Amygdala (tissue), 56 donors: ENCODE data around the gene KPTN.

ENCODE experiments used
- DNase-seq, 56 donors: peaks; one replicate each; lab custom pipeline; 2025; lab: John Stamatoyannopoulos, UW

The KPTN gene

DNA sequence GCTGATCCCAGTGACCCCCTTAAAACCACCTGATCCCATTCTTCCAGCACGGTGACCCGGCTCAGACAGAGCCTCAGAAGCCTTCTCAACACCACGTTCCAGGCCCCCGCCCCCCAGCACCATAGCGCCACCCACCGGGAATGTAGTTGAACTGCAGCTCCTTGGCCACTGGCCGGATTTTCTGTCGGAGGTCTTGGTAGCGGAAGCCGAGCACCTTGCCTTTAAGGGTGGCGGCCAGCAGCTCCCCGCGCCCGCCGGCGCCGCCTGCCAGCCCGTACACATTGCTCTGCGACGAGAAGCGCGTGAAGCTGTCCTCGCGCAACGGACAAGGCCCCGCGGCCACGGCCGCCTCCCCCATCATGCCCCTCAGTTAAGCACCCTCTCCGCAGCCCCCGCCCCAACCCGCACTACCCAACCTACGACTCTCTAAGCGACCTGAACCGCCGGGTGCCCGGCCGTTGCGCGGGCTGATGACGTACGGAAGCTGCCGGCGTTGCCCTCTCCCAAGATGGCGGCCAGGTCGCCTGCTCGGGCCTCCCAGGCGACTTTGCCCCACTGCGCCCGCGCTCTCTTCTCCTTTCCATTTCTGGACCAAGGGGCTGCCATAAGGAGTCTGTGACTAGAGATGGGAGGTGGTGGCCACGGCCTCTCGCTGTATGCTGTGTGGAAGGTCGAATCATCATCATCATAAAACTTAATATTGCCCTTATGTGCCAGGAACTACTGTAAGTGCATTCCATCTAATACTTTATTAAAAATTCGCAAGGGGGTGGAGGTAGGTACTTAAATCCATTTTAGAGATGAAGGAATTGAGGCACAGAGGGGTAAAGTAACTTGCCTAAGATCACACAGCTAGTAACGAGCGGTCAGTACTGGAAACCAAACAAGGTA is at the start of gene KPTN:
Gene KPTN, minus strand, starts transcription at position 420 of the 891 bp plus-strand sequence. Its CDS starts 59 bp downstream, at position 361.
- peak; percentile 66 to 97 (median 90) for DNase-seq

DNA sequence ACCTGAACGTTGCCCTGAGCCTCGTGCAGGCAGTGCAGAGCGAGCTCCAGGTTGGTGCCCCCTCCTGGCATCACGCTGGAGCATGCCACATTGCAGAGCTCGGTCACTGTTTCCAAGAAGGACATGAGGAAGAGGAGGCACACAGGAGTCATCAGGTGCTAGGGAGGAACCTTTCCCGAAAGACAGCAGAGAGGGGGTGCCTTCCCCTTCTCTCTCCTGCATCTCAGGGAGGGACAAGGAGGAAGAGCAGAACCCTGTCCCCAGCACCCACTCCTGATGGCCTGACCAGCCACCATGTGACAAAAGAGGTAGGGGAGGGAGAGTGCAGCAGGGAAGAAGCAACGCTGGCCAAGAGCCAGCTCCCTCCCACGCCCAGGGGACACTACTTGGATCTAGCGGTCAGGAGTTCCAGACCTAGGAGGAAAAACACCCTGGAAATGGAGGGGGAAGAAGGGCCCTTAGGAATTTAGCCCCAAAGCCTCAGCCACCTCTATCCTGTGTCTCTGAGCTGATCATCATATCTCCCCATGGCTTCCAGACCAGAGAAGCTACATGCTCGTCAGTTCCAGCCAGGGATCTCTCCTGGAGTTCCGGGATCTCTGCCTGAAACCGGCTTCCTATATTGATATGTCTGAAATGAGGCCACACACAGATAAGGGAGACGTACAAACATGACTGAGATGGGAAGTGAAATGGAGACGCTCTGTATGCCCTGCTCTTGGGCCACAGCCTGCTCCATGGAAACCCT is 47.8 kb upstream of the KPTN start:
- DNase-seq = no peak

DNA sequence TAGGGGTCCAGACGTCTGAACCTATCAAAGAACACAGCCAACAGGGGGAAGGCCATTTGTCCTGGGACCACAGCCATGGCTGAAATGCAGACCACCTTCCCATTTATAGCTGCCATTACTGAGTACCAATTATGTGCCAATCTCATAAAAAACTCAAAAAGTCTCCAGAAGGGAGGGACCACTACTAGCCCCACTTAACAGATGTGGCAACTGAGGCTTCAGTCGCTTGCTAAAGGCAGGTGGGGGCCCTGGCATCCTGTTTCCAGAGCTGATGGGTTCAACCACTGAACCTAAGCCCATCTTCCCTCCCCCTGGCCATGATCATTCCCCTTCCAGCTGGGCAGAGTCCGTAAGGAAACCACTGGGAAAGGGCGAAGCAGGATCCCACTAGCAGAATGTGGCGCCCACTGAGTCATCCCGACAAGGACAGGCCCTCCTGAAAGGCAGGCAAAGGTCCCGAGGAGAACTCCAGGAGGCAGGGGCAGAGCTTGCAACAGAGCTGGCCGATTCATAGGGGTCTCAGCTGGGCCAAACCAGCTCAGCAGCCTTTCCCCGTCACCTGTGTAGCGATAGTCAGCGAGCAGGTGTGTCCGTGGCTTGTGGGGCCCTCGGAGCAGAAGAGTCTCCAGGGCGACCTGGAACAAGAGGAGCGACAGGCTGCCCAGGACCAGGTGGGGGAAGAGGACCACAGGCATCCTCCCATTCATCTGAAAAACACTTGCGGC is 45.2 kb upstream of the KPTN start:
- DNase-seq = no peak

DNA sequence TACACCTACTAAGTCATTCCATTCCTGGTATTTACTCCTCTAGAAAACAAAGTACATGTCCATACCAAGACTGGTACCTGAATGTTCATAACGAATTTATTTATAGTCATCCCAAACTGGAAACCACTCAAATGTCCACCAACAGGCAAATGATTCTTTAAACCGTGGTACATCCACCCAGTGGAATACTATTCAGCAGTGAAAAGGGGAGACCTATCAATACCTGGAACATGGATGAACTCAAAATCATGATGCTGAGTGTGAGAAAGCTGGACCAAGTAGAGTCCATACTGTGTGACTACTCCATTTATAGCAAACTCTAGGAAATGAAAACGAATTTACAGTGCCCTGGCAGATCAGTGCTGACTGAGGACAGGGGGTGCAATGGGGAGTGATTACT is 42.8 kb upstream of the KPTN start:
- DNase-seq = no peak

DNA sequence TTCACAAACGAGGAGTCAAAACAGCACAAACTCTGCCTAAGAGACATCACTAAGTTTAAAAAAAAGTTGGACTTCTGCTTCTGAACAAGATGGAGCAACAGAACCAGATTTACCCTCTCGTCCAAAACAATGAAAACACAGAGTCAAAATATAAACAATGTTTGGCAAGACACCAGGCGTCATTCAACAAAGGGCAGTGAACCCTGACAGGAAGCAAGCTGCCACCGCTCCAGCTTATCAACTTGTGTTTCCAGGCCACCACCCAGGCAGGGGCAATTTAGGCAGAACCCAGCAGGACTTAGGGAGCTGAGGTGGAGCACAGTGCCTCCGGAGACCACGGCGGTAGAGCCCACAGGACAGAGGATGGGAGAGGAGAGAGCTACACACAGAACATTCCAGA is 39.5 kb upstream of the KPTN start:
- DNase-seq = no peak

DNA sequence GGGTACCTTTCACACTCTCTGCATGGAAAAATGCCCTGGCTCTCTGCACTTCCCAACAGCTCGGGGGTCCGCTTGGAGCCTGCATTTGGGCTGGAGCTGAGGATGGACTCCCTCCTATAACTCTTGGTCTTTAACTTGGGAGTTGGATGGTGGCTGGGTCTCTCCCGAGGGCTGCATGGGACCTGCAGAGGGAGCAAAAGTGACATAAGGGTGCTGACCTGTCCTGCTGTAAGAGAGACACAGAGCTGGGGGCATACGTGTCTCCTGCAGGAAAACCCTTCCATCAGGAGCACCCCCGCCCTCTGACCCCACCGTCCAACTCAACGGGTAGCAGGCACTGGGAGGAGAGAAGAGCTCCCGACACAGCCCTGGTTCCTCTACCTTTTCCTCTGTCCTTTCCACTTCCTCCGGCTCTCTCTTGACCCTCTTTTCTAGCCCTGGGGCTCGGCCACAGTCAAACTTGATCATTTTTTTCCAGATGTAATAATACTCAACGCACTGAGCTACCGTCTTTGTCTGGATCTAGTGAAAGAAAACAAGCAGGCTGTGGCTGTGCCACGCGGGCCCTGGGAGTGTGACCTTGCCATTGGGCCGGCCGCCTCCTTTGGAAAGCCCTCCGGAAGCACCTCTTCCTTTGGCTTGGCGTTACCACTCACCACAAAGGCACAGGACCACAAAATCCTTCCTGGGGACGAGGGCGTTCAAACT is 37.6 kb upstream of the KPTN start:
- DNase-seq = no peak

DNA sequence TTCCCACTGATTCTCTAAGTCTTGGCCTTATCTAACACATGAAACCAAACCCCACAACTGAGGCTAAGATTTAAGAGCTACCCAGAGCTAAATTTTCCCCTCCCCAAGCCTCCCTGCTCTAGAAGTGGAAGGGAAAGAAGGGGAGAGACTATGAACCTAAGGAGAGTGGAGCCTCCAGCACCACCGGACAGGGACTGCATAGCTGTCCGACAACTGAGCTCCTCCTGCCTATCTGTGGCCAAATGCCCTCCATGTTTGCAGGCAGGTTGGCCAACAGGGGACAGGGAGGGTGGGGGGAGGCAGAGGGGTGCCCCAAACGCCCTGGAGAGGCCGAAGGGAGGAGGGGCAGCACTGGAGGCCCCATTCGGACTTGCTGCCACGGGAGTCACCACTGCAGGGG is 36.8 kb upstream of the KPTN start:
- no peak for DNase-seq

DNA sequence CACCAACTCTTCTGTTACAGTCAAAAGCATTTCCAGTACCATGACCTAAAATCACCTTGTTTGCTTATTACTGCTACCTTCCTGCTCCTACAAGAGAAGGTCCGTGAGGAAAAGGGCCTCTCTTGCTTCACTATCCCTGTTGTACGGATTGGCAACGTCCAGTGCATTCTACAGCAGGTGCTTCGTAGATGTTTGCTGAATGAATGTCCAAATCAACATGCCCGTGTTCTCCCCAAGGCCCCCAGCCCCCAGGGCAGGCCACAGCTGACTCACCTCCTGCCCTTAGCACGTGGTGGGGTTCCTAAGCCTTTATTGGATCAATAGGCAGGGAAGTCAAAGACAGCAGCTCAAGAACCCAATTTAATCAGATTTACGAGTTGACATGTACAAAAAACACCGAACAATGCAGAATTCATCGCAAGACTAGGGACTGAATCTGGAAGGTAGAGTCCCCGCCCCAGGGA is 36.4 kb upstream of the KPTN start:
- no peak for DNase-seq

DNA sequence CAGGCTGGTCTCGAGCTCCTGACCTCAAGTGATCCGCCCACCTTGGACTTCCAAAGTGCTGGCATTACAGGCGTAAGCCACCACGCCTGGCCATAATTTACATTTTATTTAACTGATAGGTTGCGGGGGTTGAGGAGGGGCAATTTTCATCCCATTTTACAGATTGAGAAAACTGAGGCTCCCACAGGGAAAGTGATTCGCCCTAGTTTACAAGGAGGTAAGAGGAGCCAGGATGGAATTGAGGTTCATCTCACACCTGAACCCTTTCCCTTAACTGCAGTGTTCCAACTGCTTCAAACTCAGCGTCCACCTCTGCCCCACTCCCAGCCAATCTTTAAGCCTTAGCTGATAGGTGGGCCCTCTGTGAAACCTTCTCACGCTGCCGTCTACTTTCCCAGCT is 34.8 kb upstream of the KPTN start:
- no peak for DNase-seq

DNA sequence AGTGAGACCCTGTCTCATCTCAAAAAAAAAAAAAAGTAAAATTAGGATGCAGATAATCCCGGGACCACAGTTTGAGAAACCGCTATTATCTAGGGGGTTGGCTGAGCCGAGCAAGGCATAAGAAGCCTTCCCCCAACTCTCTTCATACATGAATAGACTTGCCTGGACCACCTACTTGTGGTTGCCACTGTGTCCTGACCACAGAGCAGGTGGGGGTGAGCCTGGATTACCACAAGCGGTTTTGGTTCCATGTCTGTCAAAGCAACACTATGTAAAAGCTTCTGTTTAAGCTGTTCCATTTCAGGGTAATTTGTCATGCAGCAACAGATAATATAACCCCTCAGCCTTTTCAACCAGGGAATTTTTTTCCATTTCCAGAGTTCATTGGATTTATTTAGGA is 34.1 kb upstream of the KPTN start:
- no peak for DNase-seq

DNA sequence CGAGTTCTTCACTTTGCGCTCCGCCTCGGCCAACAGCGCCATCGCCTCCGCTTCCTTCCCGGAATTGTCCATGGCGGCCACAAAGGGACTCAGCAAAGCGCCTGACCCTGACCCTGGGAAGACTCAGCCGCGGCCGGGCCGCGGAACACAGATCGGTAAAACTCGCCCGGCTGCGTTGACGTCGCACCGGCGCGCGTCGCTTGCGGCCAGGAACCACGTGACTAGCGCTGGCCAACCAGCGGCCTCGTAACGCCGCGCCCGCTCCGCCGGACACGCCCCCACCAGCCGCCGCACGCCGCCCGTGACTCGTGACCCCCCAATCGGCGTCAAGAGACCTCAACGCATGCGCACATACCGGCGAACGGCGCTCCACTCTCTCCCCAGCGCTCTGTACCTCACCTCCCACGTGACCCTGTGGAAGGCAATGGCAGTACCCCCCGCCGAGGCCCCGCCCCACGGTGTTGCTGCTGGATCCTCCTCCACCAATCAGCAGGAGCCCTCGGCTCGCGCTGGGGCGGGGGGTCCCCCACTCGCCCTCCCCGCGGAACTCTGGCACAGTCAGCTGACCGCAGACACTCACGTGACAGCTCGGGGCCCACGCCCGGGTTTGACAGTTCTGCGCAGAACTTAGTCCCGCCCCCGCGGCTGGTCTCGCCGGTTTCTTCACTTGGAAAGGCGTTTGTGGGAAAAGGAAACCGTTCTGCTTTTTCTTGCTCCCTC is 31.0 kb upstream of the KPTN start, which contains the start of gene NAPA:
Gene NAPA, minus strand, starts transcription at position 195 of the 720 bp plus-strand sequence. Its CDS starts 123 bp downstream, at position 72.
- DNase-seq = peak; percentile 99 to 100 (median 100)

DNA sequence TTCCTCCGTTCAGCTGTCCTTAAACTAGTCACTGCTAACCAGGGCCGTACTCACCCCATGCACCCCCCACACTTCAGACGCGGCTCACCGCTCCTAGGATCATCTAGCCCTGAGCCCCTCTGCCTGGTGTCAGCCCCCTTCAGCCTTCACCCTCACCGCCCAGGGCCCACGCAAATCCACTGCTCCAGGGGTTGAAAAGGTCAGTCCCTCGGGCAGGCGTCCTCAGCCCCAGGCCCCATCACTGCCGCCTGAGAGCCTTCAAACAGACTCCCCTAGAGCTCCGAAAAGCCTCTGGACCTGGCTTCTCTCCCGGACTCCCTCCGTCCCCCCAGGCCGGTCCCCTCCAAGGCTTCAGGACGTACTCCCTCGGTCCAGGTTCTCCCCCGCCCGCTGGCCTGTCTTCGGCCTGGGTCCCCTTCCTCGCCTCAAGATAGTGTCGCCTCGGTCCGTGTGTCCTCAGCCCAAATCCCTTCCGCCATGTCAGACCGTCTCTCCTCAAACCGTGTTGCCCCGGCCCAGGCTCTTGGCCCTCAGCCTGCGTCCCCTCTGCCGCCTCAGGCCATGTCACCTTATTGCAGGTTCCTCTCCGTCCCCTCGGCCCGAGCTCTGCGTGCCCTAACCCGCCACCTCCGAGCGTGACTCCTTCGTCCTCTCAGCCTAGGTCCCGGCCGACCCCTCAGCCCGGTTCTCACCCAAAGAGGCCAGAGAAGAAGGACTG is 30.3 kb upstream of the KPTN start:
- no peak for DNase-seq

DNA sequence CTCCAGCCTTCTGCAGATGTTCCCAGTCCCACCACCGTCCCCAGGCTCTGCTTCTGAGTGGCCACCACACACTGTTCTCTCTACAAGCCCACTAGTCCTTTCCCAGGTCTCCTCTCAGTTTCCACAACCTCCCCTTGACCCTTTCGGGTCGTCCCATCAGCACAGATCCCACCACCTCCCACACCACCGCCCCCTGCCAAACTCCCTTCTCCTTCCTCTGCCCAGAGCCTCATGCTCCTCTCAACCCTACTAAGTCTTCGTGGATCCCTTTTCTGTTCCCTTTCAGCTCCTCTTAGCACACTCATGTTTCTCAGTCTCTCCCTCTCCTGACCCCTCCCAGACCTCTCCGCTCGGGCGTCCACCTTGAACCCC is 28.9 kb upstream of the KPTN start:
- no peak for DNase-seq

DNA sequence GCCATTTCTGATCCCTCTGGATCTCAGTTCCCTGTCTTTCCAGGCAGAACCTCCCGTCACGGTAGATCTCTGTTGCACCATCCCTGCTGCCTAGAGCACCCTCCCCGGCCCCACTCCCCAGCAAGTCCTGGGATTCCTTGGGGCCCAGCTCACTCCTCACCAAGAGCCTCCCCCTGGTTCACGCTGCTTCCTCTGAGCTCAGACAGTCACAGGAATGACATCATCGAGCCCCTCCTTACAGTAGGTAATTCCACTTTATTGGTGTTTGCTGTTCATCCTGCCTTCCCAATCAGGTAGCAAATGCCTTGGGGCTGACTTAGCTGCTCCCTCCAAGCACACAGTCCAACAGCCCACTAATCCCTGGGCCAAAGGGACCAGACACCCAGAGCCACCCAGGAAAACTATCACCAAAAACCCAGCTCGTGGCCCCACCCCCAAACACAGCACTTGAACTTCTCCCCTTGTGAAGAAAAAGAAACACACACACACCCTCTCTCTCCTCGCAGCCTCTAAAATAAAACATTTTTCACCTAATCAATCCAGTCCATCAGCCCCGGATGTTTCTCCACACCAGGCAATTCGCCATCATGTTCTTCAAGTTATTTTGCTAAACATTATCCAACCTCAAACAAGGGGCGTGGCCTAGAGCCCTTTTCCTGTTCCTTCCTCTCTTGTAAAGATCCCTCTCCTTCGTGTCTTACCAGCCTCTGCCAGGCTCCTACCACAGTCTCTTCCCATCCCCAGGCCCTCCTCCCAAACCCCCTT is 28.3 kb upstream of the KPTN start:
- no peak for DNase-seq

DNA sequence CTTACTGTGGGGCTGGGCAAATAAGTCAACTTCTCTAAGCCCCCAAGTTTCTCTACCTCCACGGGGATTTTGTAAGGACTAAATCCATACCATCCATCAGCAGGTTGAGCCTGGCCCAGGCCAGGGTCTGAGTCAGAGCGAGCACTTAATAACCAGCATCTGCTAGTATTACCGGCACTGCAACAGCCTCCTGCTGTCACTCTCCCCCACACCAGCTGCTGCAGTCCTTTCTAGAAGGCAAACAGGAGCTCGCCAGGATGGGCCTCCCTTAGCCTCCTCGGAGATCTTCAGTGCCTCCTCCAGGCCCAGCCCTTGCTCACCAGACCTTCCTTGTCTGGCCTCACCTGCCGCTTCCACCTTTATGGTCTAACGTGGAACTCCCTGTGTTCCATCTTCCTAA is 27.7 kb upstream of the KPTN start:
- DNase-seq = peak in 6 of 56 donors; percentile 19 to 43 (median 20)

DNA sequence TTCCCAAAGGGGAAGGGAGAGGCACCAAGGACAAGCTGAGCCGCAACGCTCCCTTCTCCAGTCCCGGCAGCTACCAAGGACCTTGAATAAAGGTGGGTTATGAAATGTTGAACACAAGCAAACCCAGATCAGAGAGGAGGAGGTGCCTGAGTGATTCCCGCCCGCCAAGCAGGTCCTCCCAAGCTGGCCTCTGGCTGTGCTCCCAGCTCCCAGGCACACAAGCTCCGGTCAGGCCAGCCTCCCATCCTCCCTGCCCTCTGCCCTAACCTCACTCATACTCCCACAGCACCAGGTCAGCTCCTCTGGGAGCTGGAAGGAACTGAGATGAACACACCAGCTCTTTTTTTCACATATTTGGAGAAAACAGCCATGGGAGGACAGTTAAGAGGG is 27.1 kb upstream of the KPTN start:
- no peak for DNase-seq

DNA sequence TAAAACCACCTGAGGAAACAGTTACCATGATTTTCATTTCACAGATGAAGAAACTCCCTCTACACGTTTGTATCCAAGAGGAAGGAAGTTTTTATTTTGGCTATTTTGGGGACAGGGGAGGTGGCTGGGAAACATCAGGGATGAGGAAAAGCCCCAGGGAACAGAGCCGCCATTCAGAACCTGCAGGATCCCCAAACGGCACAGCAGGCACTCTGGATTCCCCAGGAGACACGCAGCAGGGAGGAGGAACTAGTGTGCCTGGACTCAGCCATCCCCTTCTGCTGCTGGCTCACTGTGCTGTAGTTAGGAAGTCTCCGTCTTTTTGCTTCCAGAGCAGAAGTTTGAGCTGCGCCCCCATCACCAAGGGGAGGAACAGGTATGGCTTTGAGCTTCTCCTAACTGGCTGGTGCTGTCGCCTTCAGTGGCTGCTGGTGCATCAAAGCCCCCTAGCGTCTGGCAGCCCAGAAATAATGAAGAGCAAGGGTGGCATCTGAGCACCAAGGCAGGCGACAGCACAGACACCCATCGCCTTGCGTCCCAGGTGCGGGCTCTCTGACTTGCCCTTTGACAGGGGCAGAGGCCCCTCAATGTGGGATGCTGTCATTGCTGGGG is 26.6 kb upstream of the KPTN start:
- peak in 2 of 56 donors; percentile 24 to 26 for DNase-seq

DNA sequence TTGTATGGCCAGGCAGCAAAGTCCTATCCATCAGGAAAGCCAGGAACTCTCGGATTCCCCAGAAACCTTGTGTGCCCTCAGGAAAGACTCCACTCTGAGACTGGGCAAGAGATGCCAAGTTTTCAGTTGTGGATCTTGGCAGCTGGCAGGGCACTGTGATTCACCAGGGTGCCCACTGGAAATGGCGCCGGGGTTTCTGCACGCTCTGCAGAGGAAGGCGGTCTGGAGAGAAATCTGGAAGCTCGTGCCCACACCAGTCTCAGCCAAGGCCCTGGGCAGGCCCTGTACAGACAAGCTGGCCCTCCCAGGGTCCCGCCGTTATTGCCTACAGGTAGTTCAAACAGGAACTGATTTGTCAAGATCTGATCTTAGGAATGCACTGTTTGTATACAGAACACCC is 26.0 kb upstream of the KPTN start:
- DNase-seq = peak in 25 of 56 donors; percentile 14 to 69 (median 36)
